Naive thymus-derived CD4-positive, alpha-beta T cell (primary cell): ENCODE data around the gene ZSWIM3. TPM values are rescaled to one million over a fixed set of nuclear protein-coding genes. Genes with fewer than 3 reads are reported as not detected.
A peak's percentile ranks its signal among the peaks of the same experiment; 100 is the strongest.

Experiments
- ATAC-seq: fragments of 150-1000 bp; cut with Tn5 transposase; 2 replicates; pipeline ENCODE4 v1.10.0; 2021; ENCODE audit warnings: mild to moderate bottlenecking, moderate library complexity
- CTCF ChIA-PET: fragments of 350-600 bp; sonication (Branson Sonifier 250); formaldehyde crosslinking; loops from one replicate; lab custom pipeline; 2021; ENCODE audit warnings: antibody characterized with exemption; lab: Charles Lee
- POLR2A ChIA-PET: fragments of 350-600 bp; sonication (Branson Sonifier 250); formaldehyde crosslinking; loops from one replicate; lab custom pipeline; 2021; ENCODE audit warnings: antibody characterized with exemption, inconsistent platforms; lab: Charles Lee
- DNase-seq, 9 donors: peaks; one replicate each; pipeline versions ENCODE4 v3.0.0 to v3.0.0-alpha.2; 2020 to 2022; ENCODE audit warnings: mixed read lengths in 1 of 9
- H3K27ac ChIP-seq: one replicate; pipeline ENCODE4 v1.7.0; 2013; ENCODE audit warnings: mild to moderate bottlenecking, low read depth, low read length, moderate library complexity
- H3K27me3 ChIP-seq, 2 donors: one replicate each; pipeline ENCODE4 v1.7.0; 2013; ENCODE audit warnings: low read length in 2 of 2, mild to moderate bottlenecking in 2 of 2, moderate library complexity in 2 of 2; ENCODE audit not compliant: control insufficient read depth in 2 of 2, insufficient read depth in 2 of 2
- H3K36me3 ChIP-seq, 3 experiments: 1 replicate in 2 of 3; 2 replicates in 1 of 3; pipeline ENCODE4 v1.7.0; 2013; ENCODE audit warnings: low read length in 3 of 3, mild to moderate bottlenecking in 3 of 3, moderate library complexity in 1 of 3; ENCODE audit not compliant: insufficient read depth in 3 of 3, control insufficient read depth in 2 of 3
- H3K4me1 ChIP-seq, 2 donors: one replicate each; pipeline ENCODE4 v1.7.0; 2013; ENCODE audit warnings: low read length in 2 of 2, mild to moderate bottlenecking in 2 of 2, moderate library complexity in 1 of 2; ENCODE audit not compliant: control insufficient read depth in 2 of 2, insufficient read depth in 2 of 2
- H3K4me3 ChIP-seq: 2 replicates; pipeline ENCODE4 v1.7.0; 2013; ENCODE audit warnings: mild to moderate bottlenecking, low read length
- H3K9me3 ChIP-seq, 3 experiments: 1 replicate in 2 of 3; 2 replicates in 1 of 3; pipeline ENCODE4 v1.7.0; 2013; ENCODE audit warnings: low read length in 3 of 3; ENCODE audit not compliant: control insufficient read depth in 2 of 3
- H3K27ac Mint-ChIP-seq, 9 donors: one replicate each; pipeline ENCODE4 v1.8.0; 2020 to 2022; ENCODE audit warnings: mixed read lengths in 9 of 9, mild to moderate bottlenecking in 8 of 9, moderate library complexity in 5 of 9, inconsistent platforms in 2 of 9
- H3K27me3 Mint-ChIP-seq, 5 donors: one replicate each; pipeline ENCODE4 v1.8.0; 2021 to 2022; ENCODE audit warnings: mixed read lengths in 5 of 5, mild to moderate bottlenecking in 1 of 5
- H3K36me3 Mint-ChIP-seq, 5 donors: one replicate each; pipeline ENCODE4 v1.8.0; 2020 to 2022; ENCODE audit warnings: mixed read lengths in 5 of 5, mild to moderate bottlenecking in 3 of 5, inconsistent platforms in 1 of 5
- H3K4me1 Mint-ChIP-seq, 7 donors: one replicate each; pipeline ENCODE4 v1.8.0; 2020 to 2022; ENCODE audit warnings: mixed read lengths in 7 of 7, mild to moderate bottlenecking in 3 of 7, inconsistent platforms in 1 of 7
- H3K4me3 Mint-ChIP-seq, 10 donors: one replicate each; pipeline ENCODE4 v1.8.0; 2020 to 2022; ENCODE audit warnings: mild to moderate bottlenecking in 10 of 10, mixed read lengths in 10 of 10, moderate library complexity in 6 of 10, inconsistent platforms in 2 of 10
- H3K9me3 Mint-ChIP-seq, 11 donors: one replicate each; pipeline ENCODE4 v1.8.0; 2020 to 2022; ENCODE audit warnings: mixed read lengths in 11 of 11, mild to moderate bottlenecking in 4 of 11, inconsistent platforms in 1 of 11, moderate library complexity in 1 of 11
- intact Hi-C, 2 donors: fragments of 100-400 bp; cut with micrococcal nuclease; formaldehyde crosslinking; loops; one replicate each; pipeline ENCODE4 v1.15.1; 2023
- polyA plus RNA-seq, 2 donors: library from polyadenylated mRNA; unstranded; fragments of 300-500 nt; fragmentation: Illumina TruSeq; gene quantifications; one replicate each; pipeline ENCODE4 v1.2.3, GENCODE V29; 2021
- total RNA-seq, 6 experiments: library from RNA in 5 of 6; stranded (reverse) in 5 of 6; gene quantifications; 1 replicate in 5 of 6; 2 replicates in 1 of 6; pipeline ENCODE4 v1.2.3 and lab custom pipeline; 2021 to 2026

The ZSWIM3 gene
- total RNA-seq: 1 to 10 TPM; 1.3 to 6.8 (median 6.0) TPM
- polyA plus RNA-seq: 1 to 10 TPM; 1.2 to 3.1 TPM
- 3.1 reads per million, percentile 16 among the genes with 10 or more reads in this experiment for total RNA-seq (lab: John Stamatoyannopoulos, UW)

- H3K36me3 ChIP-seq: peaks cover 0 to 24% (median 9%) of the 10 kb centered on the region in 3 experiments
- ChIA-PET POLR2A (interaction anchor here (0.5 to 5.3 kb wide), 12 partner anchors 10 to 114 kb away, joined by 3 to 64 read pairs (median 5); partner anchors contain the start of genes CTSA, DNTTIP1, NEURL2 and PCIF1), CTCF (no interaction called here)
- no peaks in the 10 kb centered on the region for H3K9me3 ChIP-seq
- peak; percentile 62 to 100 (median 97) for DNase-seq
- Mint-ChIP-seq H3K36me3 (peaks cover 0 to 23% (median 16%) of the 10 kb centered on the region in 5 donors), H3K4me3 (peak within 1 kb of the TSS; percentile 95 to 98 (median 96)), H3K4me1 (peaks cover 23 to 76% (median 63%) of the 10 kb centered on the region in 7 donors), H3K27me3 (no peaks in the 10 kb centered on the region), H3K27ac (peak within 1 kb of the TSS; percentile 96 to 99 (median 98)), H3K9me3 (peaks cover 0 to 3% (median 0%) of the 10 kb centered on the region in 11 donors)
- H3K4me1 ChIP-seq: peaks cover 16 to 26% of the 10 kb centered on the region in 2 donors
- H3K27me3 ChIP-seq: no peaks in the 10 kb centered on the region
- H3K4me3 ChIP-seq: peak within 1 kb of the TSS; percentile 94
- intact Hi-C loops: loop anchor here (1.0 to 10.0 kb wide), 15 partner anchors 23 to 970 kb away; partner anchors contain the start of genes CTSA (in 2 of the 2), DNTTIP1 (in 2 of the 2), NEURL2 (in 2 of the 2) and UBE2C (in 2 of the 2)
- peak within 1 kb of the TSS; percentile 95 for H3K27ac ChIP-seq
- peak; percentile 99 for ATAC-seq
Measured at GRCh38 chr20:45857114-45857881, at the start of gene ZSWIM3, which contains the start of gene ACOT8. Gene ZSWIM3, plus strand, starts transcription at chr20:45857614. Its CDS starts 212 bp downstream, at chr20:45857826. Gene ACOT8, minus strand, starts transcription at chr20:45857392. Its CDS starts 77 bp downstream, at chr20:45857315.

- Histone ChIP-seq H3K4me1 (peaks cover 0 to 12% of the 10 kb centered on the region in 2 donors), H3K27me3 (no peaks in the 10 kb centered on the region), H3K27ac (no peak overlapping the region), H3K36me3 (peaks cover 3 to 54% (median 8%) of the 10 kb centered on the region in 3 experiments), H3K4me3 (no peak overlapping the region), H3K9me3 (no peaks in the 10 kb centered on the region)
- Mint-ChIP-seq H3K27me3 (no peaks in the 10 kb centered on the region), H3K36me3 (peaks cover 6 to 36% (median 19%) of the 10 kb centered on the region in 5 donors), H3K4me3 (peak overlapping the region in 2 of 10 donors; percentile 27 to 79), H3K9me3 (no peaks in the 10 kb centered on the region), H3K27ac (peak overlapping the region in 3 of 9 donors; percentile 10 to 32 (median 10)), H3K4me1 (peaks cover 3 to 32% (median 16%) of the 10 kb centered on the region in 7 donors)
- ChIA-PET POLR2A (no interaction called here), CTCF (interaction anchor here (0.6 kb wide), 1 partner anchor 161 kb away, joined by 4 read pairs; the partner anchor contains the start of gene ZNF335)
- intact Hi-C loops: loop anchor here in 1 of 2 donors (5.0 kb wide), 1 partner anchor 277 kb away; the partner anchor contains the start of gene NCOA5
- DNase-seq (no peak), ATAC-seq (no peak)
Measured at GRCh38 chr20:45810191-45810970, 47.0 kb upstream of the ZSWIM3 start.

GRCh38 chr20:45812157-45813005 lies 45.0 kb upstream of the ZSWIM3 start, which contains the start of gene UBE2C:
Gene UBE2C, plus strand, starts transcription at chr20:45812644. Its CDS starts 52 bp downstream, at chr20:45812696.
- intact Hi-C loops: loop anchor here (1.0 to 5.0 kb wide), 10 partner anchors 13 to 275 kb away; partner anchors contain the start of genes ACOT8 (in 2 of the 2), CTSA (in 2 of the 2), DNTTIP1 (in 2 of the 2) and NEURL2 (in 2 of the 2)
- Histone ChIP-seq H3K9me3 (no peaks in the 10 kb centered on the region), H3K27ac (peak within 1 kb of the TSS; percentile 63), H3K4me3 (peak within 1 kb of the TSS; percentile 52), H3K36me3 (peaks cover 0 to 36% (median 0%) of the 10 kb centered on the region in 3 experiments), H3K27me3 (no peaks in the 10 kb centered on the region), H3K4me1 (peaks cover 0 to 12% of the 10 kb centered on the region in 2 donors)
- Mint-ChIP-seq H3K27me3 (no peaks in the 10 kb centered on the region), H3K27ac (peak within 1 kb of the TSS; percentile 36 to 87 (median 71)), H3K4me1 (peaks cover 3 to 42% (median 16%) of the 10 kb centered on the region in 7 donors), H3K9me3 (no peaks in the 10 kb centered on the region), H3K36me3 (peaks cover 5 to 39% (median 15%) of the 10 kb centered on the region in 5 donors), H3K4me3 (peak within 1 kb of the TSS; percentile 79 to 96 (median 84))
- ChIA-PET CTCF (no interaction called here), POLR2A (interaction anchor here (1.4 kb wide), 1 partner anchor 44 kb away, joined by 4 read pairs; no protein-coding TSS in a partner anchor)
- ATAC-seq: peak; percentile 100
- DNase-seq: peak; percentile 73 to 95 (median 92)

GRCh38 chr20:45813006-45813340 lies 44.4 kb upstream of the ZSWIM3 start:
- Histone ChIP-seq H3K27ac (no peak overlapping the region), H3K36me3 (peaks cover 0 to 30% (median 0%) of the 10 kb centered on the region in 3 experiments), H3K27me3 (no peaks in the 10 kb centered on the region), H3K9me3 (no peaks in the 10 kb centered on the region), H3K4me1 (peaks cover 0 to 12% of the 10 kb centered on the region in 2 donors), H3K4me3 (peak overlapping the region; percentile 52)
- Mint-ChIP-seq H3K27ac (peak overlapping the region in 3 of 9 donors; percentile 4 to 87 (median 73)), H3K4me1 (peaks cover 3 to 42% (median 16%) of the 10 kb centered on the region in 7 donors), H3K4me3 (peak overlapping the region; percentile 79 to 96 (median 84)), H3K9me3 (no peaks in the 10 kb centered on the region), H3K27me3 (no peaks in the 10 kb centered on the region), H3K36me3 (peaks cover 5 to 39% (median 15%) of the 10 kb centered on the region in 5 donors)
- CTCF ChIA-PET: no interaction called here
- no peak for ATAC-seq
- DNase-seq: no peak
- intact Hi-C loops: loop anchor here (2.0 to 5.0 kb wide), 2 partner anchors 122 to 274 kb away; partner anchors contain the start of genes NCOA5 (in 1 of the 2) and PCIF1 (in 1 of the 2)
- POLR2A ChIA-PET: interaction anchor here (1.4 kb wide), 1 partner anchor 43 kb away, joined by 4 read pairs; no protein-coding TSS in a partner anchor

GRCh38 chr20:45813489-45813888 lies 43.9 kb upstream of the ZSWIM3 start:
- Histone ChIP-seq H3K4me1 (peaks cover 0 to 12% of the 10 kb centered on the region in 2 donors), H3K4me3 (no peak overlapping the region), H3K9me3 (no peaks in the 10 kb centered on the region), H3K27ac (no peak overlapping the region), H3K36me3 (peaks cover 0 to 28% (median 0%) of the 10 kb centered on the region in 3 experiments), H3K27me3 (no peaks in the 10 kb centered on the region)
- H3K36me3 Mint-ChIP-seq: peaks cover 5 to 39% (median 15%) of the 10 kb centered on the region in 5 donors
- ATAC-seq (no peak), DNase-seq (no peak)
- no peaks in the 10 kb centered on the region for H3K9me3 Mint-ChIP-seq
- H3K4me1 Mint-ChIP-seq: peaks cover 3 to 42% (median 16%) of the 10 kb centered on the region in 7 donors
- ChIA-PET POLR2A (interaction anchor here (1.4 kb wide), 1 partner anchor 43 kb away, joined by 4 read pairs; no protein-coding TSS in a partner anchor), CTCF (interaction anchor here (0.7 kb wide), 1 partner anchor 8 kb away, joined by 3 read pairs; no protein-coding TSS in a partner anchor)
- H3K27me3 Mint-ChIP-seq: no peaks in the 10 kb centered on the region
- peak overlapping the region in 1 of 9 donors; percentile 87 for H3K27ac Mint-ChIP-seq
- peak overlapping the region; percentile 79 to 96 (median 84) for H3K4me3 Mint-ChIP-seq
- intact Hi-C loops: loop anchor here (2.0 to 5.0 kb wide), 2 partner anchors 121 to 274 kb away; partner anchors contain the start of genes NCOA5 (in 1 of the 2) and PCIF1 (in 1 of the 2)
